COLO829 (cell line): ENCODE data around the gene TMEM163.
"Not testable (repeated sequence)": the region's sequence is repeated elsewhere in the genome, so short reads cannot be mapped to it uniquely, and the experiment has no call there.

ENCODE experiments used
- DNase-seq: peaks from one replicate; pipeline ENCODE4 v3.0.0; 2012; ENCODE audit warnings: low spot score

TMEM163 gene

GRCh38 chr2:134665727-134666506 is 52.9 kb downstream of the TMEM163 start:
- no peak for DNase-seq

DNA sequence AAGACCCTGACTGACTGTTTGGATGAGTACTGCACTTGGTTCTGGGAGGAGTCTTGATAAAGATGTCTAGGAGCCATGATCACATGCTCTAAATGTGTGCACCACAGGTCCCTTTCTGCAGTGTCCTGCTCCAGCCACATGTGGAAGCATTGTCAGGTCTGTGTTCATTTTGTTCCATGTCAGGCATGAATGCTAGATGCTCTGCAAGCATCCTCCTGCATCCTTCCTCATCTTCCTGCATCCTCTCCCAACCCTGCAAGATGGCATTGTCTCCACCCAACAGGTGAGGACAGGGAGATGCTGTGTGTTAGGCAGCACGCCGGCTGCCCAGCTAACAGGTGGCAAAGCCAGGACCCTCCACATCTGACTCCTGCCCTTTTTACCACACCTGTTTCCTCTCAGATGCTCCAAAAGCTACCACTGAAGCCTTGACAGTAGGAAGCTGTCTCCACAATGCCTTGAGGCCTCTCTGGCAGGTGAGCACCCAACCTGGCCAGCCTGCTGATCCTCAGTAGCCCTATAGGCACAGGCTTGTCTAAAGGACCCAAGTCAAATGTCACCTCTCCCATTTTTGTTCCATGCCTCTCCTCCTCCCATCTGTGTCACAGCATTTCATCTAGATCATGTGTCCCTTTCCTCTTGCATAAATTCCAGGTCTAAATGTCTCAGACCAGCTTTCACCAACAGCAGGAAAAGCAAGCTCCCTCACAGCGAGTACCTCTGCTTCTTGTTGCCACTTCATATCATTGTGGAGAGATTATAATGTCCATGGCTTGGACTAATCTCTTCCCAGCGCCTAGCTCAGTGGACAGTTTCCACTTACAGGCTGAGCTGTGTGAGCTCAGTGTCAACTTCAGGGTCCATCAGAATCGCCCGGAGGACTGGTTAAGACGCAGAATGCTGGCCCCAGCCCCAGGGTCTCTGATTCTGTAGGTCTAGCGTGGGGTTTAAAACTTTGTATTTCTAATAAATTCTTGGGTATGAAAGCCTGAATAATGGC is 55.0 kb downstream of the TMEM163 start:
- no peak for DNase-seq

DNA sequence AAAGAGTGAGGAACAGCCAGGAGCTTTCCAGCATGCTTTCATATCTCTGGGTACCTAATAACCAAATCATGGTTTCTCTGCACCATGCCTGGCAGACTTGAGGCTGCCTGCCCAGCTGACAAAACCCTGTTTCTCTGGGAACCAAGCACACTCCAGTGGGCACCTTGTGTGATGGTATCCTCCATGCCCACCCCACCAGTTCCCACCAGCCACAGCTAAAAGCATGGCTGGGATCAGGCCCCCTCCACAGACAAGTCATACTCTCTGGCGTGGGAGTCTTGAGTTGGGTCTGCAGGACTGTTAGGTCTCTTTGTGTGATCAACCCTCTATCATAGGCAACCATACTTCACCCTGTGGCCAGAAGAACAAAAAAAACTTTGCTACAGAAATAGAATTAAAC is 56.0 kb downstream of the TMEM163 start:
- no peak for DNase-seq

DNA sequence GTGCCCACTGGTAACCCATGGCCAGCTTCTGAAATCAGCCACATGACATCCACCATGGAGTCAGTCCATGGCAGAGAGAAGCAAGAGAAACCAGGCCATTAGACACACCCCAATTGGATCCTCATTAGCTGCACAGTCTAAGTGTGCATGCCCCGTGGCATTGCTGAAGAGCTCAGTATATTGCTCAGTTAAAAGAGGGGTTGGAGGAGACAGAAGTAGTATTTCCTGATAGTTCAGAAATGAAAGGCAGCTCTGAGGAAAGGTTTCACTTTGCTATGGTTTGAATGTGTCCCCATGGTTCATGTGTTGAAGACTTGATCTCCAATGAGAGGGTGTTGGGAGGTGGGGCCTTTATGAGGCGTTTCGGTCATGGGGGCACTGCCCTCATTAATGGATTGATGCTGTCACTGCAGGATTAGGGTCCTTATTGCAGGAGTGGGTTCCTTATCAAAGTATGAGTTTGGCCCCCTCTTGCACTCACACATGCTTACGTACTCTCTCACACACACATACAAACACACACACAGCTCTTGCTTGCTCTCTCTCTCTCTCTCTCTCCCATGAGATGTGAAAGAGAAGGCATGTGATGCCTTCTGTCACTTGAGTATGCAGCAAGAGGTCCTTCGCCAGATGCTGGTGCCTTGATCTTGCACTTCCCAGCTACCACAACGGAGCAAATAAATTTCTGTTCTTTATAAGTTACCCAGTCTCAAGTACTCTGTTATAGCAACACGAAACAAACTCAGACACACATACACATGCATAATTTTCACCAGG is 58.0 kb downstream of the TMEM163 start:
- DNase-seq: no peak

- DNase-seq: no peak
These were observed 59.1 kb downstream of the TMEM163 start for GRCh38 chr2:134659724-134660123.

- DNase-seq: no peak
These were observed 61.0 kb downstream of the TMEM163 start for GRCh38 chr2:134657650-134658250.

DNA sequence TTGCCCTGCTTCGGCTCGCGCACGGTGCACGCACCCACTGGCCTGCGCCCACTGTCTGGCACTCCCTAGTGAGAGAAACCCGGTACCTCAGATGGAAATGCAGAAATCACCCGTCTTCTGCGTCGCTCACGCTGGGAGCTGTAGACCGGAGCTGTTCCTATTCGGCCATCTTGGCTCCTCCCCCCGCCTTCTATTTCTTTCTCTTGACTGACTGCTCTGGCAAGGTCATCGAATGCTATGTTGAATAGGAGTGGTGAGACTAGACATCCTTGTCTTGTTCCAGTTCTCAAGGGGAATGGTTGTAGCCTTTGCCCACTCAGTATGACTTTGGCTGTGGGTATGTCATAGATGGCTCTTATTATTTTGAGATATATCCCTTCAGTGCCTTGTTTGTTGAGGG is 62.4 kb downstream of the TMEM163 start:
- not testable (repeated sequence) for DNase-seq

DNA sequence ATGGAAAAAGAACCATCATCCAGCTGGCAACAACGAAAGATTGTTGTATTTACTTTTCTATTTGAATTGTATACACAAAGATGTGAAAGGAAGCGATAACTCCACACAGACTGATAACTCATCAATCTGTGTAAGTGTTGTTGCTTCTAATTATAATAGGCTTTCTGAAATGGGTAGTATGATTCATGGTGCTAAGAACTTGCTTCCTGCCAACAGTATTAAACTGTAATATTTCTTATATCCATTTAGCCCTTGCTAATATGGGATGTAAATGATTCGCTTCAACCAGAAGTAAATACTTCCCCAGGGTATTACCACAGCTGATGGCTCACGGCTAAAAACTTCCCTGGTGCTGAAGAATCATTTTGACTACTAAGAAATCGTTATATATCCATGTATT is 70.2 kb downstream of the TMEM163 start:
- no peak for DNase-seq

DNA sequence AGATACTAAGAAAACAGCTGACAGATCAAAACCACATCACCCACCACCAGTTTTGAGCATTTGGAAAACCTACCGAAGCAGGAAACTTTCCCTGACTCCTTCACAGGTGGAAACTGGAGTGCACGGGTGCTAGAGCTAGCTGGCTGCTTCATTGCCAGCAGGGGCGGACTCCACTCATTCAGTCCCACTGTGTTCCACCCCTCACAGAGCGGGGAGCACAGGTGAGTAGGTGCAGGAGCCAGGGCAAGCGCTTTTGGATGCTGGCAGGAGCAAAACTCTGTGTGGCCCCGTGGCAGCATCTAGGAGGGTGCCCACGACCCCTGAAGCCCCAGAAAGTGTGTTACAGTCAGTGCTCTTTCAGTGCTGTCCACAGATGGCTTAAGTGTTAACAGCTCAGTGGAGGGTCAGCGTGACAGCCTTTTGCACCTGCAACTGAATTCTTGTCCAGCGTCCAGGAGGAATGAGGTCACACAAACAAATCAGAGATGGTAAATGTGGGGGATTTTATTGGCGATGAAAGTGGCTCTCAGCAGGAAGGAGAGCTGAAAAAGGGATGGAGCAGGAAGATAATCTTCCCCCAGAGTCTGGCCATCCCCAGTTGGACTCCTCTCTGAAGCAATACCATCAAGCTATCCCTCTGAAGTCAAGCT is 71.1 kb downstream of the TMEM163 start:
- DNase-seq: no peak

DNA sequence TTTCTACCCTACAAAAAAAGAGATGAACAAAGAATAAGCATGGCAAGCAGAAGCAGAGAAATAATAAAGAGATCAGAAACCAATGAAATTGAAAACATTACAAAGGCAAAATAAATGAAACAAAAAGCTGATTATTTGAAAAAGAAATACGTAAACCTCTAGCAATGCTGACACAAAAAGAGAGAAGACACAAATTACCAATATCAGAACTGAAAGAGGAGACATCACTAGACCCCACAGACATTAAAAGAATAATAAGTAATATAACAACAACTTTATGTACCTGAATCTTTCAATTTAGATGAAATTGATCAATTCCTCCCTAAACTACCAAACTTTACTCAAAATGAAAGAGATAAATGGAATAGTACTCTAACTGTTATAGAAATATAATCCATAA is 75.9 kb downstream of the TMEM163 start:
- DNase-seq: no peak

GRCh38 chr2:134640494-134640893 is 78.3 kb downstream of the TMEM163 start:
- DNase-seq: no peak

DNA sequence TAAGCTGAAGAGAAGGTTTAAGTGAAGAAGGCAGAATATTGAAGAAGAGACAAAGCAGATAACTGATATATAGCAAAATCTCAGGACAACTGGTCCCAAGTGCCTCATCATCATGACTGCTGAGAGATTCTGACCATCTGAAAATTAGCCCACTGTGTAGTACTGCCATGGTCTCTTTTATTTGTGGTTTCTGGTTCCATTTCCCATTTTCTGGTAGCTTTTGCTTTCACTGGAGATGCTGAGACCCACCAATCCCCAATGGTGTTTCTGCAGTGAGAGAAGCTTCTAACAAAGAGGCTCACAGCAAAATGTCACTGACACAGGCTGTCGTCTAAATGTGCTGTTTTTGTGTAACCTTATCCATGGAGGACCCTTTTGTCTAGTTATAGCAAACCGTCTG is 79.5 kb downstream of the TMEM163 start:
- no peak for DNase-seq

GRCh38 chr2:134636714-134637113 is 82.1 kb downstream of the TMEM163 start:
- no peak for DNase-seq

GRCh38 chr2:134634054-134634753 is 84.6 kb downstream of the TMEM163 start:
- peak; percentile 16 for DNase-seq

DNA sequence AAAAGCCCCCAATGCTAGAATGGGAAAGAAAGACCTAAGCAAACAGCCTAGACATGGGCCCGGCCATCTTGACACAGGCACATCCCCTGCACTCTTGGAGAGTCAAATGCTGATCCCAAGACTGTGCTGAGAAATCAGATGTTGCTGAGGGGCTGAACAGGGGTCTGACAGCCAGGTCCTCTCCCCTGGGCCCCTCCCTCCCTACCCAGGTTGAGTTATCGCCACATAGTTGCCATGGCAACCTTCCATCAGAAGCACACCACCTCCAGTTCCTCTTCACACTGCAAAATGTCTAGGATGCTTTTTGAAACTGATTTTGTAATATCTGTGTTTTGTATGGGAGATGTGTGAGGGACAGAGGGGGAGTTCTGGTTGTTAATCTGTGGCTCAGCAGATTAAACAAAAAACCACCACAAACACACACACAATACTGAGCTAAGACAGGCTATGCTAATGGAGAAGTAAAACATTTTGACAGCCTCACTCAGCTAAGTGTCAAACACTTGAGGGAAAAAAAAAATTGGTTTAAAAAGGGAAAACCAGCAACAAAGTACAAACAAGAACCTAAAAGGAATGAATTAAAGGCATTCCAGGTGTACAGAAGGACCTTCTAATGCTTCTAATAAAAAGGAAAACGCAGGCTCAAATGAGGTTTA is 88.2 kb downstream of the TMEM163 start:
- DNase-seq: no peak

DNA sequence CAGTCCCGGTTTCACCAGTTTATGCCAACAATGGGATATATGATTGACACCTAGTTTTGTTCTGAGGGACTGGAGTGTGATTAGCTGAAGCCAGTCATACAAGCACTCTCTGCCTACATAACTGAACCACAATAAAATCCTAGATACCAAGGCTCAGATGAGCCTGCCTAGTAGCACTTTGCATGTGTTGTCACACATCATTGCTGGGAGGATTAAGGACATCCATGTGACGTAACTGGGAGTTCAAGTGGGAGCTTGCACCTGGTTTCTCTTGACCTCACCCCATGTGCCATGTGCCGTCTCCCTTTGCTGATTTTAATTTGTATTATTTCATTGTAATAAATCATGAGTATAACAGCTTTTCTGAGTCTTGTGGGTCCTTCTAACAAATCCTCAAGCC is 90.3 kb downstream of the TMEM163 start:
- no peak for DNase-seq

DNA sequence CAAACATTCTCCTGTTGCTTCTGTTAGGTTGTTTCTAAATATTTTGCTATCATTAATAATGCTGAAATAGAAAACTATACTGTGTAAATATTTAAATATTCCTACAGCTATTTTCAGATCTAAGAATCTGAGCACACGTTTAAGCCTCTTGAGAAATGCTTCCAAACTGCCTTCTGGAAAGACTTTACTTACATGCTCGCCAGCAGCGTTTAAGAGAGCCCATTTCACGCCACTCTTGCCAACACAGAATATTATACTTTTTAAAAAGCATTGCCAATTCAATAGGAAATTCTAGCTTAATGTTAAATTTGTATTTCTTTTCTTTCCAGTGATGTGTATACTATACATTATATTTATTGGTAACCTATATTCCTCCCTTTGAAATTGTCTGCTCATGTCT is 92.0 kb downstream of the TMEM163 start:
- no peak for DNase-seq

DNA sequence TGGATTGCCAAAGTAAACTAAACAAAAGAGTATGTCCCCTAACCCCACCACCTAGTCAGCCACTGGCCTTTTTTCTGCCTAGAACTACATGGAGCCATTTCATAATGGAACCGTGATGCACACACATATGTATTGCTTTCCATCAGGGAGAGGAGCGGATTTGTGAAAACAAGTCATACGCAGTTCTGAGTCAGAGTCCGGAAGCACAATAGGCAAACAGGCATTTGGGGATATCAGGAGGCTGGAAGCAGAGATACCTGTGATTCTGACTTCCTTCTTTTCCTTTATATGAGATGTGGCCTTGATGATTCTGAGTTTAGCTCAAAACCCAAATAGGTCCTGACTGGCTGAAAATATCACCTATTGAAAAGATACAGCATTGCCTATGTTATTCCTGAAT is 93.5 kb downstream of the TMEM163 start:
- DNase-seq: no peak

GRCh38 chr2:134623796-134624195 is 95.0 kb downstream of the TMEM163 start:
- DNase-seq: no peak

GRCh38 chr2:134623046-134623445 is 95.8 kb downstream of the TMEM163 start:
- DNase-seq: no peak
